ENCODE results near the gene SYNE4.

Gene SYNE4

GRCh38 chr19:36013280-36014011, 4.8 kb upstream of the SYNE4 start:
- Histone ChIP-seq H3K9me3 (replicated peaks in 1 of 11) (no peaks in the 10 kb centered on the region), H3K27me3 (peaks cover 0 to 16% (median 9%) of the 10 kb centered on the region in 11 experiments; a peak in 14 of 22 replicates), H3K4me1 (peaks cover 18 to 32% (median 21%) of the 10 kb centered on the region in 10 experiments), H3K27ac (peak overlapping the region; percentile 73 to 85 (median 82)), H3K36me3 (peaks cover 0 to 15% (median 0%) of the 10 kb centered on the region in 11 experiments; a peak in 6 of 22 replicates), H3K4me2 (peak overlapping the region; percentile 88 to 99 (median 95)), H3K4me3 (peak overlapping the region; percentile 71 to 82 (median 78)), H4K20me1 (no peaks in the 10 kb centered on the region; a peak in 1 of 22 replicates), H3K9ac (peak overlapping the region; percentile 79 to 89 (median 84))
- no peak for TF ChIP-seq Cebpa-rat (IDR thresholded peaks at IDR 0.05)

DNA sequence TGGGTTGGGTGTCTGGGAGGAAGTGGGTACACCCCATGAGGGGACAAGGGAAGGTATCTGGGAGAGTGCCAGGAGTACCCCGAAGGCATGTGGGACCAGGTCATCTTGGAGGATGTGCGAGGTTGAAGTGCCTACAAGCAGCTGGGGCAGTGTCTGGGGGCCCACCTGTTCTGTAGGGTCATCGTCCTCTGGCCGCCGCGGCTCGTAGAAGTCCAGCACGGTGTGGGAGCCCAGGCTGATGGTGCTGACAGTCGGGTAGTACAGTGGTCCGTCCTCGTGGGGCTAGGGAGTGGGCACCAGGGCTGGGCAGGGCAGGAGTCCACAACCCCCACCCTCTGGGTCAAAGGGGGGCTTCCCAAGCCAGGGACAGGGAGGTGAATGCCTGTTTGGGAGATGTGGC, 1.8 kb upstream of the SYNE4 start:
- Histone ChIP-seq H3K4me3 (no peak overlapping the region), H3K36me3 (no peaks in the 10 kb centered on the region; a peak in 1 of 22 replicates), H3K9me3 (replicated peaks in 1 of 11) (no peaks in the 10 kb centered on the region), H4K20me1 (peaks cover 0 to 6% (median 0%) of the 10 kb centered on the region in 11 experiments; a peak in 3 of 22 replicates), H3K9ac (no peak overlapping the region), H3K27ac (no peak overlapping the region), H3K4me1 (peaks cover 18 to 31% (median 21%) of the 10 kb centered on the region in 10 experiments), H3K27me3 (peaks cover 0 to 20% (median 10%) of the 10 kb centered on the region in 11 experiments; a peak in 14 of 22 replicates), H3K4me2 (no peak overlapping the region)
- TF ChIP-seq Cebpa-rat (IDR thresholded peaks at IDR 0.05) = no peak

- Histone ChIP-seq H3K4me2 (peak overlapping the region; percentile 46 to 77 (median 63); a peak in 21 of 22 replicates), H3K27ac (no peak overlapping the region), H3K4me3 (peak overlapping the region in 6 of 10 experiments; percentile 24 to 55 (median 36); a peak in 8 of 20 replicates), H4K20me1 (peaks cover 0 to 11% (median 0%) of the 10 kb centered on the region in 11 experiments; a peak in 3 of 22 replicates), H3K9ac (peak overlapping the region in 5 of 11 experiments; percentile 5 to 59 (median 46); a peak in 1 of 22 replicates), H3K36me3 (no peaks in the 10 kb centered on the region; a peak in 1 of 22 replicates), H3K4me1 (peaks cover 12 to 25% (median 16%) of the 10 kb centered on the region in 10 experiments), H3K9me3 (replicated peaks in 1 of 11) (no peaks in the 10 kb centered on the region), H3K27me3 (peaks cover 0 to 20% (median 10%) of the 10 kb centered on the region in 11 experiments; a peak in 14 of 22 replicates)
- TF ChIP-seq Cebpa-rat (IDR thresholded peaks at IDR 0.05) = no peak
Measured at GRCh38 chr19:36009633-36010379, 1.2 kb upstream of the SYNE4 start.

DNA sequence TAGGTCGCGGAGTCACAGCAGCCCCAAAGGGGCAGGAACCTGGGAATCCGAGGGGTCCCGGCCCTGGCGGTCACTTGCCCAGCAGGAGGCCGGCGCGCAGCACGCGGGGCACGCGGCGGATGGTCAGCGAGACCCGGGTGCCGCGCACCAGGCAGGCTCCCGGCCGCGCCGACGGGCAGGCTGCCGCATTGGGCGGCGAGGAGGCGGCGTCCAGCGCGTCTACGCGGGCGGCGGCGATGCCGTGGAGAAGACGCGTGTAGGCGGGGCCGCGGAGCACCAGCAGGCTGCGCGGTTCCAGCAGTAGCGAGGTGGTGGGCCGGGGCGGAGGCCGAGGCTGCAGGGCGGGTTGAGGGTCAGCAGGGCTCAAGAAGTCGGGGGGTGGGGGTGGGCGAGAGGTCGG, 607 bp upstream of the SYNE4 start:
- Histone ChIP-seq H3K27me3 (peaks cover 0 to 20% (median 10%) of the 10 kb centered on the region in 11 experiments; a peak in 14 of 22 replicates), H3K36me3 (peaks cover 0 to 5% (median 0%) of the 10 kb centered on the region in 11 experiments; a peak in 1 of 22 replicates), H3K9ac (peak overlapping the region in 7 of 11 experiments; percentile 15 to 59 (median 46); a peak in 6 of 22 replicates), H3K4me3 (peak overlapping the region in 6 of 10 experiments; percentile 24 to 55 (median 36); a peak in 11 of 20 replicates), H3K27ac (no peak overlapping the region), H4K20me1 (peaks cover 0 to 17% (median 0%) of the 10 kb centered on the region in 11 experiments; a peak in 4 of 22 replicates), H3K4me1 (peaks cover 9 to 21% (median 12%) of the 10 kb centered on the region in 10 experiments; a peak in 19 of 20 replicates), H3K9me3 (replicated peaks in 1 of 11) (no peaks in the 10 kb centered on the region), H3K4me2 (peak overlapping the region; percentile 46 to 77 (median 63))
- no peak for TF ChIP-seq Cebpa-rat (IDR thresholded peaks at IDR 0.05)

GRCh38 chr19:36006955-36007354, 1.7 kb downstream of the SYNE4 start:
- Histone ChIP-seq H3K4me1 (peaks cover 0 to 17% (median 4%) of the 10 kb centered on the region in 10 experiments; a peak in 9 of 20 replicates), H3K9me3 (replicated peaks in 1 of 11) (no peaks in the 10 kb centered on the region), H3K4me3 (no peak overlapping the region), H3K27me3 (peaks cover 0 to 20% (median 10%) of the 10 kb centered on the region in 11 experiments; a peak in 14 of 22 replicates), H3K27ac (no peak overlapping the region), H3K36me3 (peaks cover 0 to 18% (median 5%) of the 10 kb centered on the region in 11 experiments; a peak in 9 of 22 replicates), H4K20me1 (peaks cover 0 to 22% (median 0%) of the 10 kb centered on the region in 11 experiments; a peak in 5 of 22 replicates), H3K4me2 (no peak overlapping the region), H3K9ac (no peak overlapping the region)
- TF ChIP-seq Cebpa-rat (IDR thresholded peaks at IDR 0.05) = no peak

DNA sequence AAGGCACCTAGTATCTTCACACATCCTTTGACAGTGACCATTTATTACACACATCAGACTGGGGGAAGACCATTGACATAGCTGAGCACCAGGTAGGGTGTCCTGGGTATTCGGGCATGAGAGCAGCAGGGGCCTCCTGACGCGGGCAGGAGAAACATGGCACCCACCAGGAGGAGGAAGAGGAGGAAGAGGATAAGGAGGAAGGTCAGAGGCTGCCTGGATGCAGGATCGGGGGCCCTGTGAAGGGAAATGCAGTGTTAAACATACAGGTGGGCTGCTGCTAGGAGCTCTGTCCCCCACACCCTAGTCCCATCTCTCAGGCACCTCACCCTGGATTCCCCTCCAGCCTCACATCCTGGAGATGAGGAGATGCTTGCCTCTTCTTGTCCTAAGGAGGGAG, 5.3 kb downstream of the SYNE4 start:
- peaks cover 5 to 52% (median 25%) of the 10 kb centered on the region in 11 experiments; a peak in 20 of 22 replicates for H4K20me1 ChIP-seq
- no peak for TF ChIP-seq Cebpa-rat (IDR thresholded peaks at IDR 0.05)

DNA sequence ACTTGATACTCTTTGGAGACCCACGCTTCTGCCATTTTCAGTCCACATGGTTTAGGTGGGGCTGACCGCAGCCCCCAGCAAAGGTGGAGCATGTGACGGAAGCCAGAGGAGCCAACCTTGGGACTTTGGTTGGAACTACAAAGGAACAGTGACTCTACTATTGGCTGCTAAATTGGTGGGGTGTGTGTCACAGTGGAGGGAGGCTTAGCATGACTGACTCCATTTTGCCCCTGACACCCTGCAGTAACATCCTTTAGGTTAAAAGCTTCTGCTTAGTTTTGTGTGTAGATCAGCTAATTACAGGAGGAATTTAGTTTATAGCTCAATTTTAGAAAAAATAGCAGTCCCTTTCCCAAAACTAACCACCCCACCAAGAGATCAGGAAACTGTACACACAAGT, 7.0 kb downstream of the SYNE4 start:
- peaks cover 5 to 19% (median 12%) of the 10 kb centered on the region in 10 experiments; a peak in 19 of 20 replicates for H3K4me1 ChIP-seq
- H3K9ac ChIP-seq = no peak overlapping the region
- no peak overlapping the region for H3K4me3 ChIP-seq
- peaks cover 8 to 63% (median 38%) of the 10 kb centered on the region in 11 experiments; a peak in 21 of 22 replicates for H4K20me1 ChIP-seq
- no peak overlapping the region for H3K27ac ChIP-seq
- H3K36me3 ChIP-seq = peaks cover 19 to 60% (median 39%) of the 10 kb centered on the region in 11 experiments
- TF ChIP-seq Cebpa-rat (IDR thresholded peaks at IDR 0.05) = no peak
- H3K27me3 ChIP-seq = no peaks in the 10 kb centered on the region
- H3K4me2 ChIP-seq = no peak overlapping the region
- no peaks in the 10 kb centered on the region for H3K9me3 ChIP-seq (replicated peaks in 1 of 11)

More for the DNA sequence above, 5.3 kb downstream of the SYNE4 start:
- Histone ChIP-seq H3K9ac (no peak overlapping the region), H3K36me3 (peaks cover 19 to 50% (median 28%) of the 10 kb centered on the region in 11 experiments), H3K4me2 (no peak overlapping the region), H3K4me3 (no peak overlapping the region), H3K27me3 (peaks cover 0 to 2% (median 0%) of the 10 kb centered on the region in 11 experiments; a peak in 3 of 22 replicates), H3K27ac (no peak overlapping the region), H3K4me1 (peaks cover 0 to 9% (median 0%) of the 10 kb centered on the region in 10 experiments; a peak in 5 of 20 replicates), H3K9me3 (replicated peaks in 1 of 11) (no peaks in the 10 kb centered on the region)

GRCh38 chr19:35996777-35997176, 11.8 kb downstream of the SYNE4 start:
- peak overlapping the region; percentile 93 to 99 (median 97) for H3K4me2 ChIP-seq
- H3K9me3 ChIP-seq (replicated peaks in 1 of 11) = no peaks in the 10 kb centered on the region
- peak overlapping the region in 7 of 10 experiments; percentile 82 to 93 (median 88); a peak in 11 of 20 replicates for H3K4me3 ChIP-seq
- peaks cover 11 to 41% (median 31%) of the 10 kb centered on the region in 11 experiments for H3K36me3 ChIP-seq
- no peak for TF ChIP-seq Cebpa-rat (IDR thresholded peaks at IDR 0.05)
- peaks cover 11 to 62% (median 43%) of the 10 kb centered on the region in 11 experiments; a peak in 21 of 22 replicates for H4K20me1 ChIP-seq
- no peak overlapping the region for H3K27ac ChIP-seq
- peaks cover 27 to 50% (median 35%) of the 10 kb centered on the region in 10 experiments for H3K4me1 ChIP-seq
- peak overlapping the region in 7 of 11 experiments; percentile 83 to 89 (median 85); a peak in 9 of 22 replicates for H3K9ac ChIP-seq
- peaks cover 0 to 13% (median 10%) of the 10 kb centered on the region in 11 experiments; a peak in 15 of 22 replicates for H3K27me3 ChIP-seq
